VCaP (cell line): ENCODE measurements around the gene PIP4K2A.

Experiments
- H3K27ac ChIP-seq: fragments of 450-650 bp; 2 replicates; pipeline ENCODE4 v1.5.1; 2017
- CTCF ChIP-seq: fragments of 450-650 bp; conservative IDR thresholded peaks from 2 replicates; pipeline ENCODE4 v1.5.1; 2017; ENCODE audit warnings: mild to moderate bottlenecking, moderate library complexity

Gene PIP4K2A

GRCh38 chr10:22652988-22653481, 61.3 kb downstream of the PIP4K2A start:
- no peak for TF ChIP-seq CTCF

GRCh38 chr10:22651276-22651980, 63.0 kb downstream of the PIP4K2A start:
- no peak for TF ChIP-seq CTCF
- no peak overlapping the region for H3K27ac ChIP-seq

More at GRCh38 chr10:22652988-22653481, 61.3 kb downstream of the PIP4K2A start:
- no peak overlapping the region for H3K27ac ChIP-seq

- TF ChIP-seq CTCF: no peak
- H3K27ac ChIP-seq: no peak overlapping the region
Observed at GRCh38 chr10:22649994-22650393, 64.4 kb downstream of the PIP4K2A start.

GRCh38 chr10:22649390-22649841, 65.0 kb downstream of the PIP4K2A start:
- H3K27ac ChIP-seq: no peak overlapping the region
- no peak for TF ChIP-seq CTCF

- no peak overlapping the region for H3K27ac ChIP-seq
- TF ChIP-seq CTCF: no peak
Observed at GRCh38 chr10:22648547-22648961, 65.8 kb downstream of the PIP4K2A start.

GRCh38 chr10:22647244-22647643, 67.1 kb downstream of the PIP4K2A start:
- TF ChIP-seq CTCF: no peak
- no peak overlapping the region for H3K27ac ChIP-seq

- no peak for TF ChIP-seq CTCF
- H3K27ac ChIP-seq: no peak overlapping the region
Observed at GRCh38 chr10:22646388-22646853, 68.0 kb downstream of the PIP4K2A start.
